ENCODE data around the gene PPP1R2C.

GRCh38 chrX:42740456-42740855 lies 37.5 kb downstream of the PPP1R2C start:
- TF ChIP-seq CTCF (IDR thresholded peaks at IDR 0.05; ENCODE audit: low read depth, low read length, missing input control) (no peak), RAD21 (IDR thresholded peaks at IDR 0.05) (no peak), GABPA (IDR thresholded peaks at IDR 0.05 in 1 of 2, conservative IDR thresholded peaks at IDR 0.05 in 1 of 2) (no peak), MAX (IDR thresholded peaks at IDR 0.05) (no peak), SP1 (IDR thresholded peaks at IDR 0.05) (no peak), TAF1 (conservative IDR thresholded peaks at IDR 0.05) (no peak), YY1 (IDR thresholded peaks at IDR 0.05) (no peak), HNF4A (conservative IDR thresholded peaks at IDR 0.05) (no peak), ATF3 (IDR thresholded peaks at IDR 0.05) (no peak)
